ENCODE results near the gene PPHLN1. TPM values are rescaled to one million over a fixed set of nuclear protein-coding genes. Genes with fewer than 3 reads are reported as not detected.
A peak's percentile ranks its signal among the peaks of the same experiment; 100 is the strongest.

PPHLN1 gene, protein sequence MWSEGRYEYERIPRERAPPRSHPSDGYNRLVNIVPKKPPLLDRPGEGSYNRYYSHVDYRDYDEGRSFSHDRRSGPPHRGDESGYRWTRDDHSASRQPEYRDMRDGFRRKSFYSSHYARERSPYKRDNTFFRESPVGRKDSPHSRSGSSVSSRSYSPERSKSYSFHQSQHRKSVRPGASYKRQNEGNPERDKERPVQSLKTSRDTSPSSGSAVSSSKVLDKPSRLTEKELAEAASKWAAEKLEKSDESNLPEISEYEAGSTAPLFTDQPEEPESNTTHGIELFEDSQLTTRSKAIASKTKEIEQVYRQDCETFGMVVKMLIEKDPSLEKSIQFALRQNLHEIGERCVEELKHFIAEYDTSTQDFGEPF
- 48.4 and 49.2 TPM in 2 replicates for total RNA-seq

DNA sequence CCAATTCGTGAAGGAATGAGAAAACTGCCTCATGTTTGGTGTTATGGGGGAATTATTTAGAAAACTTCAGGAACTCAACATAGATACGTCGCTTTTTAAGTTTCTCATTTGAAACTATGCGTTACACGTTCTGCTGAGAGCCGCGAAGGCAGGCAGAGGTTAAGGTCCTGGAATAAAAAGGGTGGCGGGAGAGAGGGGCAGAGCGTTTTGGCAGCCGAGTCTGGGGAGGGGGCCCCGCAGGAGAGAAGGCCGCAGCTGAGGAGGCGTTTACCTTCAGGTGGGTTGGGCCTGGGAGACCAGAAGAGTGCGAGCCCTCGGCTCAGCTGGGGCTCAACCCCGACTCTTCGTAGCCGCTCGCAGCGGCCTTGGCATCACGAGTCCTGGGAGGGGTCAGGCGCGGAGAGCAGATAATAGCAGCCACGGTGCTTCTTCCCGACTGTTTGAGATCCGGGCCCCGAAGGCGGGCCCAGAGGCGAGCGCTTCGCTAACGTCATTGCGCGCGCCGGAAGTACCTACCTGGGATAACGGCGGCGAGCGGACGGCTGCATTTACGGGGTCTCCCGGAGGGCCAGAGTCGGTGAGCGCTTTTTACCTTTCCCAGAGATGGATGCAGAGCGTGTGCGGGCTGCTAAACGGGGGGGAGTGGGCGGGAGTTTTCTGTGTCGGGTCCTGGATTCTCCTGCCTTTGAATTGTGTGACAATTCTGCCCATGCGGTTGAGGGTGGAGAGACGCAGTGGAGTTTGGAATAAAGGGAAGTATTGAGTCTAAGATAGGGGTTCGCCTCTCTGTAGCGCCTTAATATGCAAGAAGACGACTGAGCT is at the start of gene PPHLN1, which contains the start of gene ZCRB1:
Gene PPHLN1, plus strand, starts transcription at position 515 of the 822 bp plus-strand sequence. CDS start 9,736 bp downstream, outside the sequence.
Gene ZCRB1, minus strand, starts transcription at position 442 of the 822 bp plus-strand sequence. CDS start 1,992 bp downstream, outside the sequence.
- DNase-seq (ENCODE audit: low read depth in 2 of 2), result peak; percentile 82 to 85

DNA sequence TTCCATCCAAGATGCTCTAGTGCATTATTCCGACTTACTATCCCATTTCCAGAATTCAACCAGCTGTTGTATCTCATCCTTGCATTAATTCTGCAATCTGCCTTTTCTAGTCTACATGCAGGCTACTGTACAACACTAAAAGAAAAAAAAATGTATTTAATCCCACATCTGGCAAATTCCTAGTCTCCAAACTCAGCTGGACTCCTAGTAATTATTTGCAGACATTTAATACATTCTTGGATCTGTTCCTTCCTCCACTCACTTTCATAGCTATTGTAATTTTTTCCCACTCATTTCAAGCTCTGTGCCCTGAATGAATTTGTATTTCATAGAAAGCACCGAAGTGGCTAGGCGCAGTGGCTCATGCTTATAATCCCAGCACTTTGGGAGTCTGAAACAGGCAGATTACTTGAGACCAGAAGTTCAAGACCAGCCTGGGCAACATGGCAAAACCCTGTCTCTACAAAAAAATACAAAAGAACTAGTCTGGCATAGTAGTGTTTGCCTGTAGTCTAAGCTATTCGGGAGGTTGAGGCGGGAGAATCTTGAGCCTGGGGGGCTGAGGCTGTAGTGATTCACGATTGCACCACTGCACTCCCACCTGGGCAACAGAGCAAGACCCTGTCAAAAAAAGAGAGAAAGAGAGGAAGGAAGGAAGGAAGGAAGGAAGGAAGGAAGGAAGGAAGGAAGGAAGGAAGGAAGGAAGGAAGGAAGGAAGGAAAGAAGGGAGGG is 48.4 kb upstream of the PPHLN1 start:
- DNase-seq (ENCODE audit: low read depth in 2 of 2), result no peak

DNA sequence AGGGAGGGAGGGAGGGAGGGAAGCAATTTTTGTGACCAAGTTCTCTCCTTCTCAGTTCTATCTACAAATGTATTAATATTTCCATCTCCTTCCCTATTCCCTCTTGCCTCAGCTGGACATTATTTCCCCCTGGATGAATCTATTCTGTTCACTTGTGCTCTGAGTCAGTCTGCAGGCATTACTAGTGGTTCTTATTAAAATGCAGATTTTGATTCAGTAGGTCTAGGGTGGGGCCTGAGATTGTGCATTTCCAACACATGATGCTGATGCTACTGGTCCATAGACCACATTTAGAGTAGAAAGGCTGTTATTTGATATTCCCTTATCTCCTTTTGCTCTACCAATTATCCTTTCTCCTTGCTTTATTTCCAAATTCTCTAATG is 47.8 kb upstream of the PPHLN1 start:
- no peak for DNase-seq (ENCODE audit: low read depth in 2 of 2)

DNA sequence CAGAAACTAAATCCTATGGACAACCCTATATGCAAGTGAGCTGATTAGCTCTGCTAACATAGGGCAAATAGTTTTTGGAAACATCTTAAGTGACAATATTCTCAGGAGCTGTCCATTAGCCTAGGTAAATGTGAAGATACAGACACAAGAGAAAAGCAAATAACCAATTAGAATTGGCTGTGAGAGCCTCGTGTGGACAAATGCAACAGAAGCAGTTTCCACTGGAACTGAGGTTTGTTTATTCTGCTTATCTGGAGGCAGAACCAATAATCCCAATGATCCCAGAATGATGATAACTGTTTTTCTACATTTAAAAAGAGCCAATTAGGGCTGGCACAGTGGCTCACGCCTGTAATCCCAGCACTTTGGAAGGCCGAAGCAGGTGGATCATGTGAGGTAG is 44.7 kb upstream of the PPHLN1 start:
- DNase-seq (ENCODE audit: low read depth in 2 of 2), result no peak

DNA sequence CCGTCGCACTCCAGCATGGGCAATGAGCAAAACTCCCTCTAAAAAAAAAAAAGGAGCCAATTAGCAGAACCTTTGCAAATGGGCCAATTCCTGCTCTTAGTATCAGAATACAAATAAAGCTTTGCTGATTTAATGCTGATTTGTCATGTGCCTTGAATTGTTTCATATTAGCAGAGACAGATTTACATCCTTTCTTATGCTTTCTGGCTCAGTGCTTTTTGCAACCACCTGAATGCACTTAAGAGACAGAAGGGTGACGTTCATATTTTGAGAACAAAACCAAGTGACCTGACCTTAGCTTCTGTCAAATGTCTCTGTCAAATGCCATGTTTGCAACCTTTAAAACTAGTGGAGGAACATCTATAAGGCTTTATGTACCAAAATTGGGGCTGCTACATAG is 44.1 kb upstream of the PPHLN1 start:
- DNase-seq (ENCODE audit: low read depth in 2 of 2), result no peak

DNA sequence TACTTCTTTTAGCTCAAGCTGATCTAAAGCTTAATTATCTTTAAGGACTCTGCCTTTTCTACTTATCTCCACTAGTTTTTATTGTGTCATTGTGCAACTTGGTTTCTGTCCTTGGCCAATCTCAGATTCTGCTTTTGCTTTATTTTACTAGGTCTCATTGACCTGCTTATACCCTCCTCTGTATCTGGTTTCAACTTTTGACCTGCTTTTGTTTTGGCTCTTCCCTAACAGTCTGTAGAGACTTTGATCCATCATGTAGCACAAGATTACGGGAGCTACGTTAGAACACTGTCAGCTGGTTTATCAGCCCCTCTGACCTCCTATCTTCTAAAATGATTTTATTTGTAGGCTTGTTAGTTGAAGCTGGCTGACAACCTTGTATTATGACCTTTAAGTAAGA is 43.7 kb upstream of the PPHLN1 start:
- no peak for DNase-seq (ENCODE audit: low read depth in 2 of 2)

DNA sequence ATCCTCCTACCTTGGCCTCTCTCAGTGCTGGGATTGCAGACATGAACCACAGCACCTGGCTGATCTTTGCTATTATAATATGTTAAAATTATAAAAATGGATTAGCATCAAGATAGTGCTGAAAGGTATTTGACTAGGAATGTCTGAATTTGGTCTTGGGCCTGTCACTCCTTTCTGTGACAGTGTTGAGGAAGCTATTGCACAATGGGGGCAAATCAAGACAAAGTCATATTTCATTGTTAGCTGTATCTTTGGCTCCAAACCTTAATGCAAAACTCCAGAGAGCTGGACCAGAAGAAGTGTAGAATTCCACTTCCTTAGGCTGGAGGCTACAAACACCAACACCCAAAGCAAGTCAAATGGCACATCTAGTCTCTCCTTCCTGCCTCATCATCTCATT is 42.2 kb upstream of the PPHLN1 start:
- no peak for DNase-seq (ENCODE audit: low read depth in 2 of 2)

DNA sequence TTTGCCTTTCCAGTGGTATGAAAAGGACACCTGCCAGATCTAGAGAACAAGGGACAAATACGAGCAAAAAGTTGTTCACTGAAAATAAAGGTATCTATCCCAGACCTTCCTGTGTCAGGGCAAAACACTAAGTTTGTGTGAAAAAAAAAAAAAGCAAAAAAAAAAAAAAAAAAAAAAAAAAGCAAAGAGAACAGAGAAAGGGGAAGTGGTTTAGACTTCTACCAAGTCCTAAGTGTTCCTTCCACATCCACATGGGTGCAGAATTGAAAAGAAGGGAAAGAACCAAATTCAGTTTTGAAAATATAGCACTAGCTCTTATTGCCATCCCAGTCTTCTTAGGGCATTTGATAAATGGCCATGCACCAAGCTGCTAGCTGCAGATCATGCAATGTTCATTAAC is 41.8 kb upstream of the PPHLN1 start:
- no peak for DNase-seq (ENCODE audit: low read depth in 2 of 2)

DNA sequence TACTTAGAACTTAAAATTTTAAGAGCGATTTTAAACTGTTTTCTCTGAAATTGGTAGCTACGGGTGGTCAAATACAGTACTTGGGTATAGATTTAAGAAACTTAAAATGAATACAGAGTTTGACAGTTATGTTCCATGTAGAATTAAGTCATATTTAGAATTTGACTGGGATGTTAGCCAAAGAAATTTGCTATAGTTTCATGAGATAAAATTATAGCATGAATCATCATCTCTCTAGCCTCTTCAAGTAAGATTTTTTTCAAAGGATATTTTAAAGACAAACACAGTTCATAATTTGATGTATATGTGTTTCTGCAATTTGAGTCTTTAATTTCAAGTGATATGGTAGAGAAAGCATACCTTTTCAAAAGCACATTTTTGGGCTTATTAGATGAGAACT is 41.1 kb upstream of the PPHLN1 start:
- DNase-seq (ENCODE audit: low read depth in 2 of 2), result no peak

DNA sequence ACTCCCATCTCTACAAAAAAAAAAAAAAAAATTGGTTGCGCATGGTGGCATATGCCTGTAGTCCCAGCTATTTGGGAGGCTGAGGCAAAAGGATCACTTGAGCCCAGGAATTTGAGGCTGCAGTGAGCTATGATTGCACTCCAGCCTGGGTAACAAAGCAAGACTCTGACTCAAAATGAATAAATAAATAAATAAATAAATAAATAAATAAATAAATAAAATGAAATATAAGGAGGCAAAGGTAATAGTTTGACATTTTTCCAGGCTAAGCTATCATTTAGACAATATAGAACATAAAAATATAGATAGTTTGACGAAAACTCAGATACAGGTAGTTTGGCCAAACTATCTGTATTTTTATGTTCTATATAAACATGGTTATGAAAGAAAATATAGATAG is 40.5 kb upstream of the PPHLN1 start:
- DNase-seq (ENCODE audit: low read depth in 2 of 2), result no peak

DNA sequence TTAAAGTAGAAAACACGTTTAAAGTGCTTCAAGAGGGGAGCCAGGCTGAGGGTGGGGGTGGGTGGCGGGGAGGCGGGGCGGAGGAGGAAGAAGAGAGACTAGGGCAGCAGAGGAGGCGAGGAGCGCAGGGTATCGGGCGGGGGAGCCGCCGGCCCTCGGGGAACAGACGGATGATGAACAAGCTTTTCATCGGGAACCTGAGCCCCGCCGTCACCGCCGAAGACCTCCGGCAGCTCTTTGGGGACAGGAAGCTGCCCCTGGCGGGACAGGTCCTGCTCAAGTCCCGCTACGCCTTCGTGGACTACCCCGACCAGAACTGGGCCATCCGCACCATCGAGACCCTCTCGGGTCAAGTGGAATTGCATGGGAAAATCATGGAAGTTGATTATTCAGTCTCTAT is 39.2 kb upstream of the PPHLN1 start:
- DNase-seq (ENCODE audit: low read depth in 2 of 2), result no peak

DNA sequence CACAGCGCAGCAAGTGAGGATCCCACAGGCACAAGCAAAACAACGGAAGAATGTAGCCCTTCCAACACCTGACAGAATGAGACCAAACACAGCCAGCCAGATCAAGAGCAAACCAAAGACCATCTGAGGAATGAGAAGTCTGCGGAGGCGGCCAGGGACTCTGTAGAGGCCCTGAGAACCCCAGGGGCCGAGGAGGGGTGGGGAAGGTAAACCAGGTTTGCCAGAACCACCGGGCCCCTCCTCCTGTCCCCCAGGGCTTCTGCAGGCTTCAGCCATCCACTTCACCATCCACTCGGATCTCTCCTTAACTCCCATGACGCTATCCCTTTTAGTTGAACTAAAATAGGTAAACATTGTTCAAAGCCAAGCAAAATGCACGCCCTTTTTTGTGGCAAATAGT is 37.4 kb upstream of the PPHLN1 start:
- DNase-seq (ENCODE audit: low read depth in 2 of 2), result no peak

DNA sequence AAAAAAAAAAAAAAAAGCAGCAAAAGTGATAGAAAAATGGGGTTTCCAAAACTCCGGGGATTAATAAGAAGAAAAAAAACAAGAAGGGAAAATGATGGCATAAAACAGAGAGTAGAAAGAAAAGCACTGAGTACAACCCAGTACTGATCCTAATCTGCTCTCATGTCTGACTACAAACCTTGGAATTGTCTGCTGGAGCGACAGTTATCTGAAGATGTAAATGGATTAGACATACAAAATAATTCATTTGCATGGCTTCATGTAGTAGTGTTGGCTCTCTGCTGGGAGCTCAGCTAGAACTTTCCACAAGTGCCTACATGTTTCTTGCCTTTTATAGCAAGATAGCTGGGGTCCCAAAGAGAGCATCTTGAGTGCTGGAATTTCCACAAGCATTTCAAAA is 34.3 kb upstream of the PPHLN1 start:
- no peak for DNase-seq (ENCODE audit: low read depth in 2 of 2)

DNA sequence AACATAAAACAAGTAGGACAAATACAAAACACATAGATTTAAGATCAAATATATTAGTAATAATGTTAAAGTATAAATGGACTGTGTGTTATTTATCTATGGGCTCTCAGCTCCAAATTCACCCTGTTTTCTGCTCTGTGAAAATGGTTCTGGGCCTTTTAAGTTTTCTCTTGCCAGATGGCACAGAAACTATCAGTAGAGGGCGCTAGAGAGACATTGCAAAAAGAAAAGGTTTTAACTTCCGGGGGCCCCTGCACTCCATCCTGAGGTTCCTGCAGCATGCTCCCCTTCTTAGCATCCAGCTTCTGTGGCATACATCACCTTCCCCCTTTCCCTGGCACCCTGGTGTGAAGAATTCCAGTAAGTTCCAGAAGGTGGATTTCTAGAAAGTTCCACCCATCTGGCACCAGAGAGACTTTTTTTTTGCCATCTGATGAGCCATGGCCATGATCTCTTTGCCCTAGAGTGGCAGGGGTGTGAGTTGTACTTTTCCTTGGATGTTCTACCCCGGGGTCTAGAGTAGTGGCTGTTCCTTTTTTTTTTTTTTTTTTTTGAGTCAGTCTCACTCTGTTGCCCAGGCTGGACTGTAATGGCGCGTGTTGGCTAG is 29.4 kb upstream of the PPHLN1 start:
- DNase-seq (ENCODE audit: low read depth in 2 of 2), result peak; percentile 34 to 42

DNA sequence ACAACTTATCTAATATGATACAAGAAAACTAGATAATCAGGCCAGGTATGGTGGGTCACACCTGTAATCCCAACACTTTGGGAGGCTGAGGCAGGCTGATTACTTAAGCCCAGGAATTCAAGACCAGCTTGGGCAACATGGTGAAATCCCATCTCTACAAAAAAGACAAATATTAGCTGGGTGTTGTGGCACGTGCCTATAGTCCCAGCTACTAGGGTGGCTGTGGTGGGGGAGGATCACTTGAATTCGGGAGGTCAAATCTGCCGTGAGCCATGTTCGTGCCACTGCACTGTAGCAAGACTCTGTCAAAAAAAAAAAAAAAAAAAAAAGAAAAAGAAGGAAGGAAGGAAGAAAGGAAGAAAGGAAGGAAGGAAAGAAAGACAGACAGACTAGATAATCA is 27.1 kb upstream of the PPHLN1 start:
- DNase-seq (ENCODE audit: low read depth in 2 of 2), result no peak

DNA sequence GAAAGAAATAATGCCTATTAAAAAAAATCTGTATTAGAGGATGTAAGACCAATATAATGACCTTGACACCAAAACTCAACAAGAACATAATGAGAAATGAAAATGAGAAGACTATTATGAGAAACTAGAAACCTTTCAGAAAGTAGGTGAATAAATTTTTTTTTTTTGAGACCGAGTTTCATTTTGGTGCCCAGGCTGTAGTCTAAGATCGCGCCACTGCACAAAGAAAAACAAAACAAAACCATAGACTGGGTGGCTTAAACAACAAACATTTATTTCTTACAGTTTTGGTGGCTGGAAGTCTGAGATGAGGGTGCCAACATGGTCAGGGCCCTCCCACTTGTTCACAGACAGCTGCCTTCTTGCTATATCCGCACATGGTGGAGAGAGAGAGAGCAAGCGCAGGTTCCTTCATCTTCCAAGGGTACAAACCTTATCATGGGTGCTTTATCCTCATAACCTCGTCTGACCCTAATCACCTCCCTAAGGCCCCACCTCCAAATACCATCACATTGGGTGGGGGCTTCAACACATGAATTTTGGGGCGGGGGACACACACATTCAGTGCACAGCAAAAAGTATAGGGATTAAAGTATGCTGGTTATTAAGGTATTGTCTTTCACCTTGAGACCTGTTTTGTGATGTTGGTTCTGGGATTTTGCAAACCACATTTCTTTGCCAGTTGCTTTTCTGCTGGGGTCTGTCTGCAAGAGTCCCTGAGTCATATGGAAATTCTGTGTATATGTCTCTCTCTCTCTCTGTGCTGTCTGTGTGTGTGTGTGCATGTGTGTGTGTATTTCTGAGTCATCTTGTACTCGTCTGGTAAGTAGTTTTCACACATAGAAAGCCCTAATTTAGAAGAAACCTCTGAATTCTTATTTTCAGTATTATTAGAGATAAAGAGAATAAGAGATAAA is 26.3 kb upstream of the PPHLN1 start:
- peak in 1 of 2 donors; percentile 4 for DNase-seq (ENCODE audit: low read depth in 2 of 2)

DNA sequence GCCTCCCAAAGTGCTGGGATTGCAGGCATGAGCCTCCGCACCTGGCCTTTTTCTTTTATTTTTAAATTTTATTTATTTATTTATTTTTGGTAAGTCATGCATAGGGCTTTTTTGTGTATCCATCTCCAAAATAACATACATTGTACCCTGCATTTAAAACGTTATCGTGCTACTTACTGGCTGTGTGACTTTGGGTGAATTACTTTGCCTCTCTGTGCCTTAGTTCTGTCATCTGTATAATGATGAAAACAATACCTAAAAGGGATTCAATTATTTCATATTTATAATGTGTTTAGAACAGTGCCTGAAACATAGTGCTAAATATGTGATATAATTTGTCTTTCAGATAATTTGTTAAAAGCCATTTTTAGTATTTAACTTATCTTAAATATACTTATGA is 19.7 kb upstream of the PPHLN1 start:
- no peak for DNase-seq (ENCODE audit: low read depth in 2 of 2)

DNA sequence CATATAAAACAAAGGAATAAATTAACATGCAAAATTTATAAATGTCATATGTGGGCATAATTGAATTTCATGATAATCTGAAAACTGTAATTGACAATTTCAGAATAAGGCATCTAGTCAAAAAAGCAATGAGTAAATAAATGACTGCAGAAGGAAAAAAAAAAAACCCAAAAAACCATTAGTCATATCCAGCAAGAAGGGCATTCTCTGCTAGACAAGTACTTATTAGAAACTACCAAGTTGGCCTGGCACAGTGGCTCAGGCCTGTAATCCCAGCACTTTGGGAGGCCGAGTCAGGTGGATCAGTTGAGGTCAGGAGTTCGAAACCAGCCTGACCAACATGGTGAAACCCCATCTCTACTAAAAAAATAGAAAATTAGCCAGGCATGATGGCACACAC is 17.6 kb upstream of the PPHLN1 start:
- no peak for DNase-seq (ENCODE audit: low read depth in 2 of 2)

DNA sequence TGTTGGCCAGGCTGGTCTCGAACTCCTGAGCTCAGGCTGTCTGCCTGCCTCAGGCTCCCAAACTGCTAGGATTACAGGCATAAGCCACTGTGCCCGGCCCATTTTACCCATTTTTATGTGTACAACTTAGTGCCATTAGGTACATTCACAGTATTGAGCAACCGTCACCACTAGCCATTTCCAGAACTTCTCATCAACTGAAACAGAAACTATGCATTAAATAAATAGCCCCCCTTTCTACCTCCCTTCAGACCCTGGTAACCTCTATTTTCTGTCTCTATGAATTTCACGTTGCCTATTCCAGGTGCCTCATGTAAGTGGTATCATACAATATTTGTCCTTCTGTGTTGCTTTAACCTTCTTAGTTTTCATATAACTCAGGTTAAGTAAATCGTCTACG is 16.0 kb upstream of the PPHLN1 start:
- no peak for DNase-seq (ENCODE audit: low read depth in 2 of 2)

DNA sequence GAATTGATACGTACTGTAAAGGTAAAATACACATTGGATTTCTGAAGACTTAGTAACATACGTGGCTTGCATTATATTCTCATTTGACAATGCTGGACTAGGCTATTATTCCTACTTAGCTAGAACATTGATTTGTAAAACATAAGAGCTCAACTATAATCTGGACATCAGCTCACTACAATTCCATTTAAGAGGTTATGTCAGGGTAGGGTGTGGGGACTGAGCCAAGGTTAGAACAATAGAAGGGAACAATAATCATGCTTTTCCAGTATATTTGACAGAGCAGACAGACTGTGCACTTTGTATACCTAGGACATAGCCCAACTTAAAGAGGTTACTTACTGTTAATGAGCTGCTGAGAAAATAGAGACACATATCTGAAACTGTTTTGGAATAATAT is 10.9 kb upstream of the PPHLN1 start:
- DNase-seq (ENCODE audit: low read depth in 2 of 2), result peak in 1 of 2 donors; percentile 82

DNA sequence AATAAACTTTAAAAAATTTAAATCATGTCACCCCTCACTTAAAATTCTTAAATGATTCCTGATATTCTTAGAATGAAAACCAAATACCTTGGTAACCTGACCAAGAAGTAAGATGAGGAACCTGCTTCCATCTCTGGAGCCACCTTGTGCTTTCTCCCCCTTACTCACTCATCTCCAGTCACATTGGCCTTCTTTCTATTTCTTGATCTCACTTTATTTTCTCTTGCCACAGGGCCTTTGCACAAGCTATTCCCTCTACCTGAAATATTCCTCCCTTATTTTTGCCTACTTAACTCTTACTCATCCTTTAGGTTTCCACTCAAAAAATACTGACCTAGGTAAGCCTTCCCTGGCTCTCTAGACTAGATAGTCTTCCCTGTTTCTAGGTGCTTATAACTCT is 5.2 kb upstream of the PPHLN1 start:
- DNase-seq (ENCODE audit: low read depth in 2 of 2), result no peak

All from lung microvascular endothelial cell (primary cell).